AG04449 (cell line): ENCODE data around the gene PLET1.

Experiments
- CTCF ChIA-PET: fragments of 350-600 bp; formaldehyde crosslinking; extraction: SDS; loops from one replicate; lab custom pipeline; 2021; ENCODE audit warnings: antibody characterized with exemption; lab: Yijun Ruan, JAX
- POLR2A ChIA-PET: fragments of 400-600, 350-600 bp; formaldehyde crosslinking; extraction: SDS; loops from one replicate; lab custom pipeline; 2020; ENCODE audit warnings: antibody characterized with exemption, inconsistent platforms; lab: Yijun Ruan, JAX
- DNase-seq: peaks from one replicate; pipeline ENCODE4 v3.0.0-alpha.2; 2010; ENCODE audit warnings: low read depth, low spot score
- H3K4me3 ChIP-seq: 2 replicates; pipeline ENCODE4 v1.5.1; 2011; ENCODE audit warnings: low read depth, mild to moderate bottlenecking, control low read depth, low read length
- CTCF ChIP-seq: IDR thresholded peaks from one replicate; pipeline ENCODE4 v1.5.1; 2011; ENCODE audit warnings: mild to moderate bottlenecking, moderate library complexity, low read length, control low read depth, inconsistent platforms; ENCODE audit not compliant: insufficient read depth; ENCODE audit errors: missing control alignments

PLET1 gene

DNA sequence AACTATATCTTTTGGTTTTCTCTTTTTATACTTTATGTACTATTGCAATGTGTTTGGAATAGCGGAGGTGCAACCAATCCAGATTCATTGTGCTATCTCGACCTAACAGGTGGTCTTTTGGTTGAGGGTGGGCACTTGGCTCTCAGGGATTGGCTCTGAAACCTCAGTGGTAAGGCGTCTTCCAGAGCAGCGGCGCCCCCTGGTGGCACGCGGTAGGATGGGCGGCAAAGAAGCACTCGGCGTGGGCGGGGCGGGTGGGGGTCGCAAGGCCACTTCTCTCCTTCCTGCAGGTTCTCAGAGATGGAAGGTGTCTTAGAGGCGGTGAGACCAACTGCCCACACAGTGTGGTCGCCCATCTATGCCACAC, 19.2 kb upstream of the PLET1 start:
- TF ChIP-seq CTCF: peak; percentile 90
- H3K4me3 ChIP-seq: peak overlapping the region; percentile 57
- DNase-seq: no peak
- ChIA-PET POLR2A (interaction anchor here (0.6 to 1.2 kb wide), 3 partner anchors 53 to 67 kb away, joined by 3 read pairs; partner anchors contain the start of gene PTS), CTCF (interaction anchor here (0.6 to 19.8 kb wide), 44 partner anchors 8 to 1009 kb away, joined by 3 to 970 read pairs (median 5); partner anchors contain the start of genes BCO2, PLET1, PTS and SDHD)

DNA sequence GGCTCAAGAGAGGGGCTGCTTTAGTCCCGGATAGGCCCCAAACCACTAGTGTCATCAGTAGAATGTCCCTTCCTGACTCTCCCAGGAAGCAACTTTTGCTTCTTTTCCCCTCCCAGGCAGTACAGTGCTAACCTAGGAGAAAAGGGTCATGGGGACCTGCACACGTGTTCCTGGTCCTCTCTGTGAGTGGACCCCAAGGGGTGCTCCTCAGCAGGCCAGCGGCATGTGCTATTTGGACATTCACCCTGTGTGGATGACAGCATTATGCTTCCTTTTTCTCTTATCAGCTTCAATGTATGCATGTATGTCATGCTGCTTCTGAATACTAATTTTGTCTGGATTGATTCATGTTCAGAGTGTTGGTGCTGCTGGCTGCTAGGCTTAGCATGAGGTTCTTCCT, 18.1 kb upstream of the PLET1 start:
- ChIA-PET CTCF (interaction anchor here (0.8 to 19.8 kb wide), 17 partner anchors 8 to 1010 kb away, joined by 3 to 970 read pairs (median 11); partner anchors contain the start of genes PLET1, PTS, SDHD and TIMM8B), POLR2A (no interaction called here)
- TF ChIP-seq CTCF: no peak
- DNase-seq: no peak
- H3K4me3 ChIP-seq: no peak overlapping the region

DNA sequence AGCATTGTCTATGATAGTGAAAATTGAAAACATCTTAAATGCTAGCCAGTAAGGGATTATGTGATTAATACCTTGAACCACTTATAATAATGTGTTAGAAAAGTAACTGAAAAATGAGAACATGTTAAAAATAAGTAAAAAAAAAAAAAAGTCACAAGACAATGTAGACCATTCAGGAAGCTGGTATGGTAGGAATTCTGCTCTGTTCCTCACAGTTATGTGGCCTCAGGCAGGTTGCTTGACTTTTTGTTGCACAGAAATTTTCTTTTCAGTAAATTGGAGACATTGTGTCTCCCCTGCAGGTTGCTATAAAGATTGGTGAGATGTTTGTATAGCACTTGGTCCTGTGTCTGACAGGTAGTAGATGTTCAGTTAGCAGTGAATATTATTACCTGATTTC, 17.3 kb upstream of the PLET1 start:
- POLR2A ChIA-PET: no interaction called here
- H3K4me3 ChIP-seq: no peak overlapping the region
- DNase-seq: no peak
- CTCF ChIA-PET: interaction anchor here (1.5 to 19.8 kb wide), 5 partner anchors 10 to 161 kb away, joined by 5 to 970 read pairs (median 125); partner anchors contain the start of genes PLET1 and PTS
- no peak for TF ChIP-seq CTCF

DNA sequence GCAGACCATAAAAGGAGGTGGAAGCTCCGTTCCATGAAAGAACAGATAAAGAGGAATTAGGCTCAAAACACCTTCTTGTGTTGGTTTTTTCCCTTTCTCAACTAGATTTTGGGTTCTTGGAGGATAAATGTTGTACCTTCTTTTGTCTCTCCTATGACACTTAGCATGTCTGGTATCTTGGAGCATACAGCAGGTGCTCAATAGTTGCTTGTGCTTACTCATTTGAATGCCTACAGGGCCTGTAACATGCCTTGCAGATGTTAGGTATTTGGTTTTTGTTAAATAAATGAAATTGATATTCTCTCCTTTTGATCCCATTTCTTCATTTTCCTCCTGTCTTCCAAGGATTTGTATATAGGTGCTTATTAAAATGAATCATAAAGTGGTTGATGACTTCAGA, 16.4 kb upstream of the PLET1 start:
- H3K4me3 ChIP-seq: no peak overlapping the region
- DNase-seq: no peak
- POLR2A ChIA-PET: no interaction called here
- no peak for TF ChIP-seq CTCF
- CTCF ChIA-PET: interaction anchor here (0.9 to 19.8 kb wide), 3 partner anchors 12 to 163 kb away, joined by 5 to 970 read pairs (median 139); partner anchors contain the start of genes PLET1 and PTS

DNA sequence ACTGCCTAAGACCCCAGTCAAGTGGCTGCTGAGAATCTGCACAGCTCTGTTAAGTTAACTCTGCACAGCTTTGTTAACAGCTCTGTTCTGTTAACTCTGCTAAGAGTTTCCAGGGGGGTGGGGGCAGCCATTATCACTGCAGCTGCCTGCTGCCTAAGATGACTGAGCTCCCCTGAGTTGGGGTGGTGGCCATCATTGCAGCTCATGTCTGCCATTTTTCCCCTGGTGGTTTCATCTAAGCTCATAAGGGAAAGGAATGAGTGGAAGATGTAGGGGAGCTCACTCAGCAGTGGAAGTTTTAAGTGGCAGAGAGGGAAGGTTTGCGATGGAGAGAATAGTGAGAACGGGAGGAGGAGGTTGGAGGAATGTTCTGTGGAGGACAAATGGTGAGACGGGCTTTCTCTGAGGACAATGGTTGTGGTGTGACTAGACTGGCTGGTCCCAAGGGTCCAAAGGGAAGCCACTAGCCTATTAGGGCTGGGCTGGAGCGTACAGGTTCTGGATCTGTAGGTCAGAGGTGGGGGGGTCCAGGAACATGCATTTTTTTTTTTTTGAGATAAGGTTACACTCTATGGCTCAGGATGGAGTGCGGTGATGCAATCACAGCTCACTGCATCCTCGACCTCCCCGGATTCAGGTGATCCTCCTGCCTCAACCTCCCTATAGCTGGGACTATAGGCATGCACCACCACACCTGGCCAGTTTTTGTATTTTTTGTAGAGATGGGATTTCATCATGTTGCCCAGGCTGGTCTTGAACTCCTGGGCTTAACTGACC, 13.5 kb upstream of the PLET1 start:
- no peak overlapping the region for H3K4me3 ChIP-seq
- TF ChIP-seq CTCF: no peak
- no peak for DNase-seq
- ChIA-PET CTCF (interaction anchor here (1.0 to 19.8 kb wide), 4 partner anchors 9 to 160 kb away, joined by 3 to 970 read pairs (median 72); partner anchors contain the start of genes PLET1 and PTS), POLR2A (no interaction called here)

DNA sequence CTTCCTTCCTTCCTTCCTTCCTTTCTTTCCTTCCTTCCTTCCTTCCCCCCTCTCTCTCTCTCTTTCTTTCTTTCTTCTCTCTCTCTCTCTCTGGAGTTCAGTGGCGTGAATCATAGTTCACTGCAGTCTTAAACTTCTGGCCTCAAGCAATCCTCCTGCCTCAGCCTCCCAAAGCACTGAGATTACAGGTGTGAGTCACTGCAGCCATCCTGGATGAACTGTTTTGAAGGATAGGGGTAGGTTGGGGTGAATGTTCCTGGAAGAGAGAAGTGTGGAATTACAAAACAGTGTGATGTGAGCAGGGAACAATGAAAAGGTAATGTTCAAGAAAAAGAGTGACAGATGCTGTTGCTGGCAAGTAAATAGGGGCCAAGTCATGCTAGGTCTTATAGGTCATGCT, 12.4 kb upstream of the PLET1 start:
- POLR2A ChIA-PET: no interaction called here
- DNase-seq: no peak
- CTCF ChIA-PET: interaction anchor here (14.0 to 19.8 kb wide), 2 partner anchors 8 to 51 kb away, joined by 139 to 970 read pairs; partner anchors contain the start of genes PLET1 and PTS

More for the DNA sequence above, 12.4 kb upstream of the PLET1 start:
- TF ChIP-seq CTCF: no peak
- H3K4me3 ChIP-seq: no peak overlapping the region
